Measurements from ENCODE around the gene IL3.
A peak's percentile ranks its signal among the peaks of the same experiment; 100 is the strongest.

Gene IL3

DNA sequence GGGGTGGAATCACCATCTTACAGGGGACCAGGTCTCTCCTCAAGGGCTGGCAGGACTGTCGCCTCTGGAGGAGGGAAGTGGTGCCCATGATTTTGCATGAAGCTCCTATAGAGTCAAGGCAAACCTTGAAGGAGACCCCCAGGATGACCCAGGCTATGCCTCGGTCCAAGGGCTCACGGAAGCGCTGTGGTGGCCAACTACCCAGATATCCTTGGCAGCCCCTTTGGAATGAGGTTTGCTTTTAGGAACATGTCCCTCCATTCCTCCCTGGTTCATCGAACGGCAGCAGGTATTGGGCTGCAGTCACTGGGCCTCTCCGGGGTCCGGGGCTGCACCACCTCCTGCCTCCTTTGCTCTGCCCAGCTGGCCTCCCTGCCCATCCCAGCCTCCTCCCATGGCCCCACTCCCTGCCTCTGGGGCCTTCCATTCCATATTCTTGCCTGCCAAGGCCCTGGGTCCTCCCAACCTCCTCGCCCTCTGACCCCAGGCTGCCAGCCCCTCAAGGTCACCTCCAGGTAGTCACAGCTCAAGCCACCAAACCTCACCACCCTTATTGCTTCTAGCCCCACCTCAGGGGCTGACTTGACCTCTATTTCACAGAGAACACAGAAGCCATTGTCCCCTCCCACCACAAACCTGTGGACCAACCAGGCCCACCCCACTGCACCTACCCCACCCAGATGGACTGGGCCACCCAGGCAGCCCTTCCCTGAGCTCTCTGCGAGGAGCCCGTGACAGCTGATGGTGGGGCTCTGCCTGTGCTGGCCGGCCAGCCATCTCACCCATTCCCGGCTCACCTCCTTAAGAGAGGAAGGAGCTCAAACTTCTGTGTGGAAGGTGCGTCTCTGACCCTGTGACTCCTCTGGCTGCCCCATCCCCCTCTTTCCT is 3.6 kb upstream of the IL3 start:
- no peak for DNase-seq (ENCODE audit: low read depth in 2 of 2, low spot score in 1 of 2)

DNA sequence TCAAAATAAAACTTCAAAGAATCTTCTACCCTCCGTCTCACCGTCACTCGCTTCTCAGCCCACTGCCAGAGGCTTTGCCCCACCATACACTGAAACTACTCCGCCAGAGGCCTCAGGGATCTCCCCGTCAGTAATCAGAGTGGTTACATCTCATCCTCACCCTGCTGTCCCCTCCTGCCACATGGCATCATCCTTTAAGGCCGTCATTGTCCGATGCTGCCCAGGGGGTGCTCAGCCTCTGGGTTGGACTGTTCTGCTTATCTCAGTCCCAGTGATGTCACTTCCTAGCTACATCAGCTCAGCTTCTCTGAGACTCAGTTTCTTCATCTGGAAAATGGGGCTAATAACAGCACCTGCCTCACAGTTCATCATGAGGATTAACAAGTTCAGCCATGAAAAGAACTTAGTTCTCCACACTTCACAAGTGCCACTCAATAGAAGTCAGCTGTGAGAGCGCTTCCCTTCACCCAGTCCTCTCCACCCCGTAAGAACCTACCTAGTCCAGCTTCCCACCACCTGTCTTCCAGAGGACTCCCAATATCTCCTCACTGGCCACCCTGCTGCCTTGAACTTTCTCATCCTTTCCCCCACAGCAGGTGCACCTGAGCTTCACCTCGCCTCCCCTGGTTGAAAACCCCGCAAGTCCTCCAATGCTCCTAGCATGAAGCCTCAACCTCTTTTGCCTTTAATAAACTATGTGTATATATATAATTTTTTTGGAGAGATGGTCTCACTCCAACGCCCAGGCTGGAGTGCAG is 2.8 kb upstream of the IL3 start:
- no peak for DNase-seq (ENCODE audit: low read depth in 2 of 2, low spot score in 1 of 2)

DNA sequence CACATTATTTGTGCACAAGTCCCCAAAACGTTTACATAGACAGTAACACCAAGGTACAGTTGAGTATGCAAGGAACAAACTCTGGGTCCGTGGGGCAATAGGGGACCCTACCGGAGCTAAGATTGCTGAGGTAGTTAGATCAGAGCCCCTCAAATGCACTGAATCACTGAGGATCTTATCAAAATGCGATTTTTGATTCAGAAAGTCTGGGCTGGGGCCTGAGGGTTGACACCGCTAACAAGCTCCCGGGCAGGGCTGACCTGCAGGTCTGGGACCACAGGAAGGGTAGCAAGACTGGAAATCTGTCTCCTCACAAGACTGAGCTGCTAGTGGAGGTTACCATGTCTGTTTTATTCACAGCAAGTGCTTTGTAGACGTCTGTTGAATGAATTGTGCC is 1.8 kb upstream of the IL3 start:
- no peak for DNase-seq (ENCODE audit: low read depth in 2 of 2, low spot score in 1 of 2)

DNA sequence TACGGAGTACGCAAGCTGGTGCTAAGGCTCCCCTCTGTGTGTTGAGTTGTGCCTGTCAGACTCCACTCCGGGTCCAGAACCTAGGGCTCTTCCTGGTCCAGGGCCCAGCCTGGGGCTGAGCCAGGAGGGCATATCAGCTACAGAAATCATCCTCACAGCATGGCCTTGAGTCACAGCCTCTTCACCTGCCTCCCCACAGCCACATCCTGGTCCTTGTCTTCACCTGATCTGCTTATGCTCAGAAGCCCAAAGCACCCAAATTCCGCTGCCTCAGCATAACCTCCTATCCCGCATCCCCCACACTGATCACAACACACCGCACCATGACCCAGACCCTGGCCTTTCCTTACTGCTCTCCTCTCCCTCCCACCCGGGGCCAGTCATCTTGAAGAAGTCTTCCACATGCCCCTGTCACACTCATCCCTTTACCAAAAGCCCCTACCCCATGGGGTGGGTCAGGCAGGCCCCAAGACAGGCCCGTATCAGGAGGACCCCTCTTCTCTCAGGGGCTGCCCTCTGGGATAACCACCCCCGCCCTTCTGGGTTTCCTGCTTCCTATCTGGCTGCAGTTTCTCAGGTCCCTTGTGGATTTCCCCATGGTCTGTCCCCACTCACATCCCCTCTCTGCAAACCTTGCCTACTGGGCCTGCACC is 1.3 kb upstream of the IL3 start:
- peak in 1 of 2 donors; percentile 16 for DNase-seq (ENCODE audit: low read depth in 2 of 2, low spot score in 1 of 2)

DNA sequence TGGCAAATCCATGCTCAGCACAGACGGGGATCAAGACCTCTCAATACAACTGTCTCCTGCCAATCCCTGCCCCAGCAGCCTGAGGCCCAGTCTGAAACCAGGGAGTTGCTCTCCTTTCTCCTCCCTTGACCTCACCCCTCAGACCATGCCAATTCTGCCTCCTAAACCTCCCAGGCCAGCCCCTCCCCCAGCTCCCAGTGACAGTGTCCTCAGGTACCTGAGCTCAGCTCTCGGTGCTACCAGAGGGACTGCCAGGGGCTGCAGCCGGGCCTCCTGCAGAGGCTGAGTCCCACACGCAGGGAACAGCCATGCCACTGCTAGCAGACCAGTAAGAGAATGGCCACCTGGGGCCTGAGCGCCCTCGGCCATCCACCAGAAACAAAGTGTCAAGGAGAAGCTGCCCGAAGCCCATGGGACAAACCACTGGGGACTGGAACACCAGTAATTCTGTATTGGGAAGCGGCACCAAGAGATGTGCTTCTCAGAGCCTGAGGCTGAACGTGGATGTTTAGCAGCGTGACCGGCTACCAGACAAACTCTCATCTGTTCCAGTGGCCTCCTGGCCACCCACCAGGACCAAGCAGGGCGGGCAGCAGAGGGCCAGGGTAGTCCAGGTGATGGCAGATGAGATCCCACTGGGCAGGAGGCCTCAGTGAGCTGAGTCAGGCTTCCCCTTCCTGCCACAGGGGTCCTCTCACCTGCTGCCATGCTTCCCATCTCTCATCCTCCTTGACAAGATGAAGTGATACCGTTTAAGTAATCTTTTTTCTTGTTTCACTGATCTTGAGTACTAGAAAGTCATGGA is 557 bp upstream of the IL3 start:
- DNase-seq (ENCODE audit: low read depth in 2 of 2, low spot score in 1 of 2), result no peak

DNA sequence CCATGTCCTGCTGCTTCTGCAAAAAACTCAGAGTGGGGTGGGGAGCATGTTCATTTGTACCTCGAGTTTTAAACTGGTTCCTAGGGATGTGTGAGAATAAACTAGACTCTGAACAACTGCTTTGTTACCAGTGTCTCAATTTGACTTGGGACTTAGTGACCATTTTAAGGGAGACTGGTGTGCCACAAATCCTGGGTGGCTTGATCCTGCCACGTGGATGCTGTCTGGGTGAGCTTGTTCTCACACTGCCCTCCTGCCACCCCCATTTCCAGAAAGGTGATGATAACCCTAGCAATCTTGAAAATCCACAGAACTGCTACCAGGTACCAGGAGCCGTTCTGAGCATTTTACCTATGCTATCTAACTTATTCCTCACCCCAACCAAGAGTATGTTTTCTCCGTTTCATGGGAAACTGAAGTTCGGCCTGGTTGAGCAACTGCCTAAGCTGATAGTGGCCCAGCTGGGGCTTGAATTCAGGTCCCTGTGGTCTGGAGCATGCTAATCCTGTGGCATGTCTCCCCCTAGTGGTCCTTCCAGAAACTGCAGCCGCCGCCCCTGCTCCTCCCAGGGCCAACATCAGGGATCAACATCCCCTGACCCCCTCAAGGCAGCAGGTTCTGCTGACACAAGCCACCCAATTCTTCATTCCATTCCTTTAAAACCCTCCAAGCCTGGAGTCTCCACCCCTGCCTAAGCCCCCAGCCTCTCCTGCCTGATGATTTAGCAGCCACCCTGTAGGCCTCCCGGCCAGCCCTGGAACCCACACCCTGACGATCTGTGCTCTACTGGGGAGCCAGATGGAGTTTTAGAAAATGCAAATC is 2.8 kb downstream of the IL3 start:
- peak; percentile 67 to 69 for DNase-seq (ENCODE audit: low read depth in 2 of 2, low spot score in 1 of 2)

DNA sequence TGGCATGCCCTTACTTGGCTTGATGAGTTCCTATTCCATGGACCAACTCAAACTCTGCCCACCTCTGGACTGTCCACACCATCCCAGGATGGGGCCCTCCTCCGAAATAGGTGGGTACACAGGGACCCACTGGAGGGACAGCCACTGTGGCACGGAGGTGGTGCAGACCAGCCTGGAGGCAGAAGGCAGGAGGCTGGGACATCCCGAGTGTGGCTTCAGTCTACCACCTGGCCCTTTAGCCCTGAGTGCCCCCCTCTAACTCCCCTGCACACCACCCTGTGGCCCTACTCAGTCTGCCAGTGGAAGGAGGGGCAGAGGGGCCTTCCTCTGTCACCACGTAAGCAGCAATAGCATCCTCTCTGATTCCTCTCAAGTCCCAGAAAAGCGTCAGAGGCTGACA is 3.7 kb downstream of the IL3 start:
- no peak for DNase-seq (ENCODE audit: low read depth in 2 of 2, low spot score in 1 of 2)

DNA sequence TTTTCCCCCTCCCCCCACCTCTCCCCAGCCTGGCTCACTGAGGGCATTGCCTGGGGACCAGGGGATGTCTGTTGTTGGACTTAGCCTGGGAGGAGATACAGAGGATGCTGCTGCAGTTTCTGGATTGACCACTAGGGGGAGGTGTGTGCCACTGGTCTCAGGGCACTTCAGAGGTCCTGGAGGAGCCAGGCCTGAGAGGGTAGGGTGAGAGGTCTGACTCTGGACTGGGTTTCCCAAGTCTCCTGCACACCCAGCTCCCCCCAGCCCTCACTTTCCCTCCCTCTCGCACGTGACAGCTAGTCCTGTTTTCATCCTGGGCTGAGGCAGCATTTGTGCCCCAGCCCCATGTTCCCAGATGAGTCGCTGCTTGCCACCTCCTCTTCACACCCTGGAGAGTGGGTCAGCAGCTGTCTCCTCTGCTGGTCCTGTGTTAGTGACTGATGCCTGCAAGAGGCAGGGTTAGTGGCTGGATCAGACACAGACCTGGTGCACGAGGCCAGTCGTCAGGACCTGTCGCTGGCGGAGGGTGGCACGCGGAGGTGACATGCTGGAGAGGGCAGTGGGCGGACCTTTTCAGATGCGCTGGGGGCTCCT is 4.4 kb downstream of the IL3 start:
- peak; percentile 69 to 71 for DNase-seq (ENCODE audit: low read depth in 2 of 2, low spot score in 1 of 2)

DNA sequence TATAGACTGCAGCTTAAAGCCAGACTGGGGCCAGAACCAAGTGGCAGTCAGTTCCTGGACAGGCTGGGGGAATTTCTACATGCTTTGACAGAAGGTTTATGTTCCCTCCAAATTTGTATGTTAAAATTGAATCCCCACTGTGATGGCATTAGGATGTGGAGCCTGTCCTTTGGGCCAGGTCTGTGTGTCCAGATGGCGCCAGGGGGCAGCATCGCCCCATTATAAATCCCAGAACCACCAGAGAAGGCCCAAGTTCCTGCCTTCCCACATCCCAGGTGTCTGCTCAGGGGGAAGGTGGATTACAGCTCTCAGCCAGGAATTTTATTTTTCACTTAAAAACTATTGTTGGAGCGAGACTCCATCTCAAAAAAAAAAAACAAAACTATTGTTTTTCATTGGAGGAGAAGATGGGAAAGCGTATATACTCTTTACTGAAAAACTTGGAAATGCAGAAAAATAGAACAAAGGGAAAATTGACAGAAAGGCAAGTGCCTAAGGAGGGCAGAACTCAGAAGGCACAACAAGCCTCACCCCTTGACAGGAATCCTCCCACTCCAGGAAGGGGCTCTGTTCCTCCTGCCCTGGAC is 5.0 kb downstream of the IL3 start:
- no peak for DNase-seq (ENCODE audit: low read depth in 2 of 2, low spot score in 1 of 2)

DNA sequence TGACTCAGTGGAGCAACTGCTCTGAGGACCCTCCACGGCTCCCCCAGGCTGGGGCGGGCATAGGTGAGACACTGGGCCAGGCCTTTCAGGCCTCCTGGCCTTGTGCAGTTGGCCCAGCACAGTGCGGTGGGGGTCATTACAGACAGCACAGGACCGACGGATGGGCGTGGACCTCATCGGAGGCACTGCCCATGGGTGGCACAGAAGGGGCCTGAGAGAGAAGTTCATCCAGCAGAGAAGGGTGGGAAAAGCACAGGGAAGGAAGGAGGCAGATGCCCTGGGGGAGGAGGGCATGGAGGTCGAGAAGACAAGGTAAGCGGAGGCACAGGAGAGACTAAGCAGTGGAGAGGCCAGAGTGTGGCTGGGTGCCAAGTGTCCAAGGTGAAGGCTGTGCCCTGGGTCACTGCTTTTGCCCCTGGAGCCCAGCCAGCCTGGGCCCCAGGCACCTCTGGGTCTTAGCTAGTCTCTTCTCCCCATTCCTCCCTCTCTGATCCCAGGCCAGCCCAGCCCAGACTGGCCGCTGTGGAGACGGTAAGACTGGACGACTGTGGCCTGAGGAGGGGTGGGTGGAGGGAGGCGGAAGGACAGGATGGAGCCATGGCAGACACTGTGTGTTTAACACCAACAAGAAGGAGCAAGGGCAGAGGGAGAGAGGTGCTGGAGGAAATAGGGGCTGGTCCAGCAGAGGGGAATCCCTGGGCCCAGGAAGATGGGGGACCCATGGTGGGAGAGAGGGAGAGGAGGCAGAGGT is 5.7 kb downstream of the IL3 start:
- DNase-seq (ENCODE audit: low read depth in 2 of 2, low spot score in 1 of 2), result no peak

DNA sequence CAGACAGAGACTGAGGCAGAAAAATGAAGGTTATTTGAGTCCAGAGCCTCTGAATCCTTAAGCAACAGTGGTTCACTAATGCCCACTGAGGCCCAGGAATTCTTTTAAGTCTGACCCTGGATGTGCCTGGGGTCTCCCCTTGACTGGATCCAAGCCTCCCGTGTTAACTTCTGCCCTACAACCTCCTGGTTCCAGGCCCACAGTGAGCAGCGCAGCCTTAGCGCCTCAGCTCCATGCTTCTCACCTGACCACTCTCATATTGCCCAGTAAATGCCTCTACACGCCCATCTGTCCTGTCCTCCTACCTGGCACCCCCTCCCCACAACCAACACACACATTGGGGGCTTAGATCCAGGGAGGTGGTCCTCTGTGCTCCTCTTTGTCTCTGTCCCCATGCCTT is 6.4 kb downstream of the IL3 start:
- DNase-seq (ENCODE audit: low read depth in 2 of 2, low spot score in 1 of 2), result no peak

DNA sequence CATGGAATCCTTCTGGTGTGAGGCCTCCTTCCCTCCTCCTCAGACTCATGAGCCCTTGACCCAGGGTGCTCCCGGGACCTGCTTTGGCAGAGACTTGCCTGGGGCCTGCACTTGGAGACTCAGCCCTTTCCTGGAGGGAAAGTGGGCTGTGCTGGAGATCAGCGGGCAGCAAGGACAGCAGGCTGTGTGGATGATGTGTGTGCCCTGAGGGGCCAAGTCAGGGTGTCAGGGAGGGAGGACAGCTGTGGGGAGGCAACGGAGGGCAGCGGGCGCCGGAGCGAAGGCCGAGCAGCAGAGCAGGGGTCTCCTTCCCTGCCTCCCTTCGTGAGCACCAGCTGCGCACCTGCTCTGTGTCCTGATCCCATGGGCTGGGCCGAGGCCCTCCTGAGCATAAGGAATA is 7.0 kb downstream of the IL3 start:
- DNase-seq (ENCODE audit: low read depth in 2 of 2, low spot score in 1 of 2), result no peak

DNA sequence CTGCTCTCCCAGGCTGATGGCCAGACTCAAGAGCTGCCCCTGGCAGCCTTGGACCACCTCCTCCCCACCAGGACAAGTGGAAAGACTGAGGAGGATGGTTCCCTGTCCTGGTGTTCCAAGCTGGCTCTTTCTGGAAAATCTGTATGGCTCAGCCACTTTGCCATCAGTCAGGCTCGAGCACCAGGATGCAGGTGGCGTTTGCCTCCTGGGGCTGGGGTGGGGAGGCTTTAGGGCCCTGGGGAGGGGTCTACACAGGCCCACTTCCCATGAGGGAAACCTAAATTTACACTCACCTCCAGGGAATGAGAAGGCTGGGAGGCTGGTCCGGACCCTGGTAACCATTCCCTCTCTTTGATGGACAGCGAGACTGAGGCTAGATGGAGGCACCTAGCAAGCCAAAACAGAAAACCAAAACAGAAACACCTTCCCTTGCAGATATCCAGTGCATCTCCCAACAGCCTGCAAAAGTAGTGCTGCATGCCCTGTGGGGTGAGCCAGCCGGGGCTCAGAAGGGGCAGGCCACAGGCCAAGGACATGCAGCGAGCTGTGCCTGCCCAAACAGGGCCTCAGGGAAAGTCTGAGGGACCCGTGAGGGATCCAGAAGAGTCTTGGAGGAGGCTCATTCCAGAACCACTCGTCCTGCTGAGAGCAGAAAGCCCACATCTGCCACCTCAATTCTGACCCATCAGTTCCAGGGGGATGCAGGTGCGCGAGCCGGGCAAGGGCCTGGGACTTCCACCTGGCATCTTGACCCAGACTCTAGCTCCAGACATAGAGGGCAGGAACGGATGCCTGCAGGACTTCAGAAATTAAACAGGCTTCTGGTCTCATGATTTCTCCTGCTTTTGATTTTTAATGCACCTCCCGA is 7.7 kb downstream of the IL3 start:
- DNase-seq (ENCODE audit: low read depth in 2 of 2, low spot score in 1 of 2), result no peak

DNA sequence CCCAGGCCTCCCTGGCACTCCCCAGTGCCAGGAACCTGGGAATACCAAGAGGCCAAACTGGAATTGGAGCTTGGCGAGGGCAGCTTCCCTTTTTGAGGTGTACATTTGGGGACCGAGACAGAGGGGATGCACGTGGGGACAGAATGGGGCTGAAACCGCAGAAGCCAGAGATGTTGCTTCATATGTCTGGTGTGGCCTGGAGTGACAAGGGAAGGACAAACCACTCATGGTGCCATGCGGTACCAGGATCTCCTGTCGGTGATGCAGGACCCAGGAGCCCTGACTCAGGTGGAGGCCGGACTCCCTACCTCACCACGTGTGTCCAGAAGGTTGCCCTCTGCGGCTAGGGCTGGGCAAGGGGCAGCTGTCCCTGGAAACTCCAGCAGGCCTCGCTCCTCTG is 9.1 kb downstream of the IL3 start:
- DNase-seq (ENCODE audit: low read depth in 2 of 2, low spot score in 1 of 2), result no peak

DNA sequence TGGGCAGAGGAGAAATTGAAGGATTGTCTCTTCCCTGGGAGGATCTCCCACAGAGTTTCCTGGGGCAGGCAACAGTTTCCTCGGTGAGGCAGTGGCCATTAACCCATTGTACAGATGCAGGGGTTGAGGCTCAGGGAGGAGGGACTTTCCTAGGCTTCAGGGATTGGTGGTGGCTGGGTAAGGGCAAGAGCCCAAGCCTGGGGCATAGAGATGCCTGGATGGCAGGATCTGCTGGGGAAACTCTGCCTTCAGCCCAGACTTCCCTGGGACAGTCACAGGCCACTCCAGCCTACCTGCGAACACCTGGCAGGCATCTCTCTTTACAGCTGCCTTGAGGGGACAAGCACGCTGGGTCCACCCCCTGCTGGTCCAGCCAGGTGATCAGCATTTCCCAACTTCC is 9.5 kb downstream of the IL3 start:
- DNase-seq (ENCODE audit: low read depth in 2 of 2, low spot score in 1 of 2), result no peak

DNA sequence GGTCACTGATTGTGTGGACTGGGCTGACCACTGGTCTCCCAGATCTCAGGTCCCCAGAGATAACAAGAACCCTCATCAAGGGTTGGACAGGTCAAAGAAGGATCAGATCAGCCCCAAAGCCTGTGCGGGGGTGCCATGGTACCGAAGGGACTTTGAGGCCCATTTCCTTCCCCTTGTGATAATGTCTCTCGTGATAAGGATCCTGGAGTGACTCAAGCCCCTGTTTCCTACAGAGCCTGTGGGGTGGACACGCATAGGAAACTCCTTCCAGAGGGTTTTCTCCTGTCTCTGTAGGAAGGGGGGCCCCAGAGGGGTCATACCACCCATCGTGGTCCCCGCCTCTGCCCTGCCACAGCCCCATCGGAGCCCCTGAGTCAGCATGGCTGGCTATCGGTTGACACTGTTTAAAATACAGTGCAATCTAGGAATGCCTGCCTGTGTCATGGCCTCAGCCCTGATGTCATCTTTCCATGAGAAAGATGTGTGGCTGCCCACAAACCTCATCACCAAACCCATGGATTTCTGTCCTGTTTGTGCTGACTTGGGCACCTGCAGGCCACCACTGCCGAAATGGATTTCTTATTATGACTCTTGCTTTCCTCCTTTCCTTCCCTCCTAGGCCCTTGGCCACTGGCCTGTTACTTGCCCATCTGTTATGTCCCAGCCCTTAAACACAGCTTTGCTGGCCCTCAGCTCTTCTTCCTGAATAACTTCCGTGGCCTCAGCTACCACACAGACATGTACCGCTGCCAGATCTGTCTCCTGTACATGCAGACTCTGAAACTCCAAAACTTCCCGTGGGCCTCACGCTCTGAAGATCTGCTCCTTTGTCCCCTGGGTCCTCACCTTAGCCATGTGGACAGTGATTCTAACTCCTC is 10.2 kb downstream of the IL3 start:
- no peak for DNase-seq (ENCODE audit: low read depth in 2 of 2, low spot score in 1 of 2)

DNA sequence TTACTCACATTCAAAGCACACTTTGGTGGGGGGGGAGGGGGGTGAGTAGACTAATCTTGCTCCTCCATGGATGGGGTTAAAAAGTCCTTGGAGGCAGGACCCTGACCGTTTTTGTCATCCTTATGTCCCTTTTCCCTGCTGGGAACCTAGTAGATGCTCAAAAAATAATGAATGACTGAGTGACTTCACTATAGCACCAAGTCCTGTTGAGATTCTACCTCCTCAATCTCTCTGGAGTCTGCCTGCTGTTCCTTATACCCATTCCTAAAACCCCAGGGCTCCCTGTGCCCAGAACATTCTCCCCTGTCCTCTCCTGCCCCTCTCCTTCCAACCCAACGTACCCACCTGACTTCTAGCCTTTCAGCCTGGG is 10.9 kb downstream of the IL3 start:
- DNase-seq (ENCODE audit: low read depth in 2 of 2, low spot score in 1 of 2), result no peak
